Measurements from ENCODE around the gene FHOD3. TPM values are rescaled to one million over a fixed set of nuclear protein-coding genes. Genes with fewer than 3 reads are reported as not detected.

Gene FHOD3
- total and polyA plus RNA-seq, 9 of the 15 experiments (the other 6 are each of a cell fraction or from before 2014, with no cell fraction given): 0.11 TPM; not detected in 8

DNA sequence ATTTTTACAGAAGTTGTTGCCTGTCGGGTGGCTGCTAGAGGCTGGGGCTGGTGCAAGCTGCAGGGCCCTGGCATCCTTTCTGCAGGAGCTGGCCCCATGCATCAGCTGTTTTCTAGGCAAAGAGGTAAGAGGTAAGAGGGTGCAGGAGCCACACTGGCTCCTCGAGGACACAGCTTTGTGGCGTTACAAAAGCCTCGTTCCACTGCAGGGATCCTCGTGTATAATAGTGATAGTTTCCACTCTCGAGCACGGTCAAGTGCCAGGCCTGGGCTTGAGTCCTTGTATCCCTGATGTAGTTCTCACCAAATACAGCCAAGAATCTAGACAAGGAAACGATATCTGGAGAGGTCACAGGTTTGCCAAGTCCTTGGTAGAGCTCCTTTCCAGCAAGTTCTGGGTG lies 33.2 kb upstream of the FHOD3 start:
- intact Hi-C loops (cut with micrococcal nuclease) (no loop called here), in situ Hi-C loops (cut with MboI) (no loop called here)
- H3K36me3 ChIP-seq (ENCODE audit: control insufficient read depth, insufficient read depth, low read length): no peaks in the 10 kb centered on the region
- H3K9me1 ChIP-seq (ENCODE audit: control insufficient read depth, insufficient read depth, low read length): no peaks in the 10 kb centered on the region
- H3K4me3 ChIP-seq: no peak overlapping the region
- no peak for FAIRE-seq
- no peak overlapping the region for H3K27ac ChIP-seq (ENCODE audit: extremely low read depth, low read depth, low read length)
- no peak overlapping the region for H3K4me2 ChIP-seq (ENCODE audit: insufficient read depth, low read length)
- no peak; the same call in 1 of the 3 replicates for ATAC-seq
- 54% methylated on average over 8 of the region's 8 CpGs for WGBS (ENCODE audit: insufficient coverage, low coverage, missing lambda C conversion rate)
- BruUV-seq (replicated peaks): no TSS peak
- DNase-seq (ENCODE audit: extremely low read depth in 1 of 4, low spot score in 3 of 4): no peak
- ChIA-PET CTCF (ENCODE audit: low intra/inter-chr PET ratio) (no interaction called here), POLR2A (interaction anchor here (1.9 kb wide), 1 partner anchor 10 kb away, joined by 4 read pairs; no protein-coding TSS in a partner anchor)
- no peaks in the 10 kb centered on the region for H4K20me1 ChIP-seq (replicated peaks; ENCODE audit: control insufficient read depth, insufficient read depth, low read length)
- no peaks in the 10 kb centered on the region for H3K79me2 ChIP-seq (ENCODE audit: control insufficient read depth, insufficient read depth, low read length)
- H2AFZ ChIP-seq (ENCODE audit: low read depth, low read length): no peak overlapping the region
- peaks cover 4 to 9% of the 10 kb centered on the region in 2 experiments; a peak in 4 of 5 replicates for H3K4me1 ChIP-seq (replicated peaks in 1 of 2; ENCODE audit: control insufficient read depth in 2 of 2, insufficient read depth in 2 of 2, low read length in 2 of 2)
- no peaks in the 10 kb centered on the region for H3K9me3 ChIP-seq (replicated peaks; ENCODE audit: control insufficient read depth, insufficient read depth, low read depth, low read length)
- H3K9ac ChIP-seq (ENCODE audit: insufficient read depth in 1 of 2, low read depth in 2 of 2, low read length in 2 of 2): no peak overlapping the region
- H3K27me3 ChIP-seq (ENCODE audit: control insufficient read depth in 2 of 2, insufficient read depth in 2 of 2, low read length in 2 of 2): no peaks in the 10 kb centered on the region
- TF ChIP-seq MAZ (CRISPR knock-in tag; conservative IDR thresholded peaks at IDR 0.05 in 1 of 2, IDR thresholded peaks at IDR 0.05 in 1 of 2) (no peak), BACH1 (tag; IDR thresholded peaks at IDR 0.05) (no peak), MCM3 (IDR thresholded peaks at IDR 0.05) (no peak), MCM5 (IDR thresholded peaks at IDR 0.05; ENCODE audit: low read depth) (no peak), ZNF717 (CRISPR knock-in tag; IDR thresholded peaks at IDR 0.05) (no peak), ZNF23 (CRISPR knock-in tag; IDR thresholded peaks at IDR 0.05) (no peak), TEAD4 (IDR thresholded peaks at IDR 0.05; ENCODE audit: low read length) (no peak), TEAD4 (CRISPR knock-in tag; IDR thresholded peaks at IDR 0.05; ENCODE audit: borderline replicate concordance) (no peak)
- TF ChIP-seq, protein P1, sequence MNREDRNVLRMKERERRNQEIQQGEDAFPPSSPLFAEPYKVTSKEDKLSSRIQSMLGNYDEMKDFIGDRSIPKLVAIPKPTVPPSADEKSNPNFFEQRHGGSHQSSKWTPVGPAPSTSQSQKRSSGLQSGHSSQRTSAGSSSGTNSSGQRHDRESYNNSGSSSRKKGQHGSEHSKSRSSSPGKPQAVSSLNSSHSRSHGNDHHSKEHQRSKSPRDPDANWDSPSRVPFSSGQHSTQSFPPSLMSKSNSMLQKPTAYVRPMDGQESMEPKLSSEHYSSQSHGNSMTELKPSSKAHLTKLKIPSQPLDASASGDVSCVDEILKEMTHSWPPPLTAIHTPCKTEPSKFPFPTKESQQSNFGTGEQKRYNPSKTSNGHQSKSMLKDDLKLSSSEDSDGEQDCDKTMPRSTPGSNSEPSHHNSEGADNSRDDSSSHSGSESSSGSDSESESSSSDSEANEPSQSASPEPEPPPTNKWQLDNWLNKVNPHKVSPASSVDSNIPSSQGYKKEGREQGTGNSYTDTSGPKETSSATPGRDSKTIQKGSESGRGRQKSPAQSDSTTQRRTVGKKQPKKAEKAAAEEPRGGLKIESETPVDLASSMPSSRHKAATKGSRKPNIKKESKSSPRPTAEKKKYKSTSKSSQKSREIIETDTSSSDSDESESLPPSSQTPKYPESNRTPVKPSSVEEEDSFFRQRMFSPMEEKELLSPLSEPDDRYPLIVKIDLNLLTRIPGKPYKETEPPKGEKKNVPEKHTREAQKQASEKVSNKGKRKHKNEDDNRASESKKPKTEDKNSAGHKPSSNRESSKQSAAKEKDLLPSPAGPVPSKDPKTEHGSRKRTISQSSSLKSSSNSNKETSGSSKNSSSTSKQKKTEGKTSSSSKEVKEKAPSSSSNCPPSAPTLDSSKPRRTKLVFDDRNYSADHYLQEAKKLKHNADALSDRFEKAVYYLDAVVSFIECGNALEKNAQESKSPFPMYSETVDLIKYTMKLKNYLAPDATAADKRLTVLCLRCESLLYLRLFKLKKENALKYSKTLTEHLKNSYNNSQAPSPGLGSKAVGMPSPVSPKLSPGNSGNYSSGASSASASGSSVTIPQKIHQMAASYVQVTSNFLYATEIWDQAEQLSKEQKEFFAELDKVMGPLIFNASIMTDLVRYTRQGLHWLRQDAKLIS (CRISPR knock-in tag; IDR thresholded peaks at IDR 0.05): no peak
- TF ChIP-seq, protein P2, sequence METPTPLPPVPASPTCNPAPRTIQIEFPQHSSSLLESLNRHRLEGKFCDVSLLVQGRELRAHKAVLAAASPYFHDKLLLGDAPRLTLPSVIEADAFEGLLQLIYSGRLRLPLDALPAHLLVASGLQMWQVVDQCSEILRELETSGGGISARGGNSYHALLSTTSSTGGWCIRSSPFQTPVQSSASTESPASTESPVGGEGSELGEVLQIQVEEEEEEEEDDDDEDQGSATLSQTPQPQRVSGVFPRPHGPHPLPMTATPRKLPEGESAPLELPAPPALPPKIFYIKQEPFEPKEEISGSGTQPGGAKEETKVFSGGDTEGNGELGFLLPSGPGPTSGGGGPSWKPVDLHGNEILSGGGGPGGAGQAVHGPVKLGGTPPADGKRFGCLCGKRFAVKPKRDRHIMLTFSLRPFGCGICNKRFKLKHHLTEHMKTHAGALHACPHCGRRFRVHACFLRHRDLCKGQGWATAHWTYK (CRISPR knock-in tag; IDR thresholded peaks at IDR 0.05): no peak
- TF ChIP-seq, protein P3, sequence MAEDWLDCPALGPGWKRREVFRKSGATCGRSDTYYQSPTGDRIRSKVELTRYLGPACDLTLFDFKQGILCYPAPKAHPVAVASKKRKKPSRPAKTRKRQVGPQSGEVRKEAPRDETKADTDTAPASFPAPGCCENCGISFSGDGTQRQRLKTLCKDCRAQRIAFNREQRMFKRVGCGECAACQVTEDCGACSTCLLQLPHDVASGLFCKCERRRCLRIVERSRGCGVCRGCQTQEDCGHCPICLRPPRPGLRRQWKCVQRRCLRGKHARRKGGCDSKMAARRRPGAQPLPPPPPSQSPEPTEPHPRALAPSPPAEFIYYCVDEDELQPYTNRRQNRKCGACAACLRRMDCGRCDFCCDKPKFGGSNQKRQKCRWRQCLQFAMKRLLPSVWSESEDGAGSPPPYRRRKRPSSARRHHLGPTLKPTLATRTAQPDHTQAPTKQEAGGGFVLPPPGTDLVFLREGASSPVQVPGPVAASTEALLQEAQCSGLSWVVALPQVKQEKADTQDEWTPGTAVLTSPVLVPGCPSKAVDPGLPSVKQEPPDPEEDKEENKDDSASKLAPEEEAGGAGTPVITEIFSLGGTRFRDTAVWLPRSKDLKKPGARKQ (CRISPR knock-in tag; IDR thresholded peaks at IDR 0.05): no peak
- TF ChIP-seq, protein P4, sequence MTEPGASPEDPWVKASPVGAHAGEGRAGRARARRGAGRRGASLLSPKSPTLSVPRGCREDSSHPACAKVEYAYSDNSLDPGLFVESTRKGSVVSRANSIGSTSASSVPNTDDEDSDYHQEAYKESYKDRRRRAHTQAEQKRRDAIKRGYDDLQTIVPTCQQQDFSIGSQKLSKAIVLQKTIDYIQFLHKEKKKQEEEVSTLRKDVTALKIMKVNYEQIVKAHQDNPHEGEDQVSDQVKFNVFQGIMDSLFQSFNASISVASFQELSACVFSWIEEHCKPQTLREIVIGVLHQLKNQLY (CRISPR knock-in tag; conservative IDR thresholded peaks at IDR 0.05): no peak
- TF ChIP-seq, protein P5, sequence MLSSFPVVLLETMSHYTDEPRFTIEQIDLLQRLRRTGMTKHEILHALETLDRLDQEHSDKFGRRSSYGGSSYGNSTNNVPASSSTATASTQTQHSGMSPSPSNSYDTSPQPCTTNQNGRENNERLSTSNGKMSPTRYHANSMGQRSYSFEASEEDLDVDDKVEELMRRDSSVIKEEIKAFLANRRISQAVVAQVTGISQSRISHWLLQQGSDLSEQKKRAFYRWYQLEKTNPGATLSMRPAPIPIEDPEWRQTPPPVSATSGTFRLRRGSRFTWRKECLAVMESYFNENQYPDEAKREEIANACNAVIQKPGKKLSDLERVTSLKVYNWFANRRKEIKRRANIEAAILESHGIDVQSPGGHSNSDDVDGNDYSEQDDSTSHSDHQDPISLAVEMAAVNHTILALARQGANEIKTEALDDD (IDR thresholded peaks at IDR 0.05): no peak

Data from K562 (cell line).